MM.1S (cell line): ENCODE results near the gene PAK2.
"Not testable (repeated sequence)": the region's sequence is repeated elsewhere in the genome, so short reads cannot be mapped to it uniquely, and the experiment has no call there.

Experiments used
- DNase-seq: peaks from one replicate; pipeline ENCODE4 v3.0.0-alpha.2; 2015
- H2AFZ ChIP-seq: fragments of 300-600 bp; sonication (generic); 2 replicates; pipeline ENCODE4 v1.6.0; 2016; ENCODE audit warnings: antibody characterized with exemption, low read length
- H3F3A ChIP-seq: fragments of 300-600 bp; sonication (generic); 2 replicates; pipeline ENCODE4 v1.6.1; 2016; ENCODE audit warnings: mild to moderate bottlenecking, antibody characterized with exemption, low read length, moderate library complexity, mixed read lengths; ENCODE audit not compliant: insufficient read depth
- H3K27ac ChIP-seq: fragments of 300-600 bp; sonication (generic); 2 replicates; pipeline ENCODE4 v1.5.1; 2016; ENCODE audit warnings: mild to moderate bottlenecking, low read length
- H3K27me3 ChIP-seq: fragments of 300-600 bp; sonication (generic); replicated peaks from 2 replicates; pipeline ENCODE4 v1.6.0; 2016; ENCODE audit warnings: low read length; ENCODE audit not compliant: insufficient read depth
- H3K36me3 ChIP-seq: fragments of 300-600 bp; sonication (generic); replicated peaks from 2 replicates; pipeline ENCODE4 v1.6.1; 2016; ENCODE audit warnings: mild to moderate bottlenecking, low read length, mixed read lengths; ENCODE audit not compliant: insufficient read depth
- H3K4me1 ChIP-seq: fragments of 300-600 bp; sonication (generic); 2 replicates; pipeline ENCODE4 v1.6.1; 2016; ENCODE audit warnings: low read length, mixed read lengths
- H3K4me2 ChIP-seq: fragments of 300-600 bp; sonication (generic); 2 replicates; pipeline ENCODE4 v1.6.0; 2016; ENCODE audit warnings: low read depth, low read length
- H3K4me3 ChIP-seq: fragments of 300-600 bp; sonication (generic); 2 replicates; pipeline ENCODE4 v1.5.1; 2016; ENCODE audit warnings: low read length, mixed read lengths
- H3K79me2 ChIP-seq: fragments of 300-600 bp; sonication (generic); 2 replicates; pipeline ENCODE4 v1.6.1; 2016; ENCODE audit warnings: mixed run types, low read length, mixed read lengths
- H3K9ac ChIP-seq: fragments of 300-600 bp; sonication (generic); 2 replicates; pipeline ENCODE4 v1.6.1; 2016; ENCODE audit warnings: low read length, mixed read lengths
- H3K9me2 ChIP-seq: fragments of 300-600 bp; sonication (generic); replicated peaks from 2 replicates; pipeline ENCODE4 v1.6.1; 2016; ENCODE audit warnings: mild to moderate bottlenecking, low read length, mixed read lengths; ENCODE audit not compliant: insufficient read depth
- H3K9me3 ChIP-seq: fragments of 300-600 bp; sonication (generic); replicated peaks from 2 replicates; pipeline ENCODE4 v1.6.1; 2016; ENCODE audit warnings: mild to moderate bottlenecking, low read length, mixed read lengths; ENCODE audit not compliant: insufficient read depth
- H4K20me1 ChIP-seq: fragments of 300-600 bp; sonication (generic); 2 replicates; pipeline ENCODE4 v1.6.1; 2016; ENCODE audit warnings: mild to moderate bottlenecking, low read length, moderate library complexity, mixed read lengths; ENCODE audit not compliant: insufficient read depth
- CTCF ChIP-seq: fragments of 300-600 bp; sonication (generic); IDR thresholded peaks from 2 replicates; pipeline ENCODE4 v1.5.1; 2016; ENCODE audit warnings: antibody characterized with exemption, low read length, mixed read lengths
- EZH2 ChIP-seq: fragments of 300-600 bp; sonication (generic); optimal IDR thresholded peaks from 2 replicates; pipeline ENCODE3; 2017; ENCODE audit warnings: low read depth, mild to moderate bottlenecking, antibody characterized with exemption, low read length, mixed read lengths
- EZH2phosphoT487 ChIP-seq: fragments of 300-600 bp; sonication (generic); IDR thresholded peaks from 2 replicates; pipeline ENCODE4 v1.6.1; 2018; ENCODE audit warnings: antibody characterized with exemption, low read length

PAK2 gene

DNA sequence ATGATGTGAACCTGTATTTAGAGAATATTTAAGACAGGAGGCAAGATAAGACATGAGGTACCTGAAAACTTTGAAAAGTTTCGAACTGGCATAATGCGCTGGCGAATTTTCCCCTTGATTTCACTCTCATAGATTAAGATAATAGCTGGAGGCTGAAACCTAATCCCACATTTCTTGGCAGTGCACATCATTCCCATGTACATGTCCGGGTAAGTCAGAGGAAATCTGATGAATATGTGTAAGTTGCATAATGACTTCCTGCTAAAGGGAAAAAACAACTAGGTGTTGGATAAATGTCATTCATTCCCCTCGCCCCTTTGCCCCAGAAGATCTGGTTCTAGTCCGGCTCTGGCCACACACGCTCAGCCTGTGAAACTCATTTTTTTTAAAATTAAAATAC lies 31.2 kb upstream of the PAK2 start:
- H4K20me1 ChIP-seq: no peaks in the 10 kb centered on the region
- H3F3A ChIP-seq: peaks cover 20% of the 10 kb centered on the region
- H3K9ac ChIP-seq: no peak overlapping the region
- no peak overlapping the region for H3K4me2 ChIP-seq
- H3K36me3 ChIP-seq: no peaks in the 10 kb centered on the region
- H3K4me3 ChIP-seq: no peak overlapping the region
- H3K9me3 ChIP-seq: no peaks in the 10 kb centered on the region
- no peak overlapping the region for H2AFZ ChIP-seq
- no peak overlapping the region for H3K27ac ChIP-seq
- no peaks in the 10 kb centered on the region for H3K27me3 ChIP-seq
- TF ChIP-seq EZH2 (no peak), CTCF (no peak), EZH2phosphoT487 (no peak)
- H3K79me2 ChIP-seq: peaks cover 8% of the 10 kb centered on the region
- H3K4me1 ChIP-seq: no peaks in the 10 kb centered on the region
- no peaks in the 10 kb centered on the region for H3K9me2 ChIP-seq
- no peak for DNase-seq

DNA sequence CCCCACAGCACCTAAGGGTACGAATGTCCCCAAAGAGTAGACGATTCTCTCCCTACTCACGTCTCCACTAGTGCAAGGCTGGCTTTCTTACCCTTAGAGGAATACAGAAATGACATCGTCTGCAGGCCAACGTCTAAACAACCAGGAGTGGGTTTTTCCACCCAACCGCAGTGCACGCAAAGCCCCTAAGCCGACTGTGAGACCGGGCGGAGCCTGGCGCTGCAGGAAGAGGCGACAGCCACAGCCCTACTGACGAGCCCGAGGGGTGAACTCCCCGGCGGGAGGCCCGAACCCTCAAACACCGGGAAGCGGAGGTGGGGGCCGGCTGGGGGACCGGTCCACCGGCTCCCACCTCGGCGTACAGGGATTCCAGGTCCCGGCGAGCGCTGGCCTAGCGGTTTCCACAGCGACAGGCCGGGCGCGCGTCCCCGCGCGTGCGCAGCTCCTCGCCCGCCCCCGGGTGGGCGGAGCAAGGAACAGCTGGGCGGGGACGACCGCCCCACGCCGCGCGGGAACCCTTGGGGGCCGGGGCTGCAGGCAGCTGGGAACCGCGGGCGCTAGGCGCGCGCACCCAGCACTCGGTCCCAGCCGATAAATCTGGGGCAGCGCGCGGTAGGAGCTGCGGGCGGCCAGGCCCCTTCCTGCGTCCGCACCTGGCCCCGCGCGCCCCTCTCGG lies 27.7 kb upstream of the PAK2 start, which contains the start of the genes CEP19 and PIGX:
Gene CEP19, minus strand, starts transcription at position 413 of the 676 bp plus-strand sequence. CDS start 3,593 bp downstream, outside the sequence.
Gene PIGX, plus strand, starts transcription at position 540 of the 676 bp plus-strand sequence.
- Histone ChIP-seq H3K79me2 (peaks cover 15% of the 10 kb centered on the region), H4K20me1 (no peaks in the 10 kb centered on the region), H2AFZ (peak within 1 kb of the TSS; percentile 94), H3F3A (peaks cover 20% of the 10 kb centered on the region), H3K4me2 (peak within 1 kb of the TSS; percentile 79), H3K9me2 (no peaks in the 10 kb centered on the region), H3K9me3 (no peaks in the 10 kb centered on the region), H3K4me1 (no peaks in the 10 kb centered on the region), H3K36me3 (no peaks in the 10 kb centered on the region), H3K27ac (peak within 1 kb of the TSS; percentile 80), H3K27me3 (no peaks in the 10 kb centered on the region), H3K9ac (peak within 1 kb of the TSS; percentile 83), H3K4me3 (peak within 1 kb of the TSS; percentile 80)
- TF ChIP-seq EZH2phosphoT487: no peak
- no peak for TF ChIP-seq EZH2
- TF ChIP-seq CTCF: no peak
- peak; percentile 93 for DNase-seq

DNA sequence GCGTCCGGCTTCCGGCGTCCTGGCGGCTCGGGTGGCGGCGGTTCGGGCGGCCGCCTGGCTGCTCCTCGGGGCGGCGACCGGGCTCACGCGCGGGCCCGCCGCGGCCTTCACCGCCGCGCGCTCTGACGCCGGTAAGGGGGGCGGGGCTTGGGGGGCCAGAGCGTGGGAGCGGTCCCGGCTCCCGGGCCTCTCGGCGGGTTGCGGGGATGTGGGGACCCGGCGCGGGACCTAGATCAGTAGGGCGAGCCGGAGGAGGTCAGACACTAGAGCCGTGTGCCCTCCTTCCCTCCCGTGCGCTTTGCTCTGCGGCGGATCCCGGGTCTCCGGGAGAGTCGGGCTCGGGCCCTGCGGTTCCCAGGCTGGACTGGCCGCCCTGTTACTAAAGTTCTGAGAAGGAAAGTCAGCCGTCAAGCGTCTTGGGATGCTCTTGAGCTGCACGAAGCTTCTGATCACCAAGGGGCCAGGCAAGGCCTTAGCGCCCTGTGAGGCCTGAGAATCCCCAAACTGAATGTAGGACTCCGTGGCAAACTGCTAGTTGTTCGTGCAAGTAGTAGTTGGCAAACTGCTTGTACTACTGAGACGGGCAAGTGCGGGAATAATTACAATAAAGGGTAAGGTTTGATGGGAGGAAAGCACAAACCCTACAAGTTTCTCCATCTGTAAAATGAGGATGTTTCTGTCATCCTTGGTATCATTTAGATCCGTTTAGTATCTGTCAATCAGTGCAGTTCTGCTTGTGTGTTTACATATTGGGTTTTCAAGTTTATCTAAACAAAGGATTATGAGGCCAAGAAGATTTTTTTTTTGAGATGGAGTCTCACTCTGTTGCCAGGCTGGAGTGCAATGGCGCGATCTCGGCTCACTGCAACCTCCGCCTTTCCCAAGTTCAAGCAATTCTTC lies 26.9 kb upstream of the PAK2 start:
- Histone ChIP-seq H3K27ac (peak overlapping the region; percentile 80), H3K4me3 (peak overlapping the region; percentile 80), H3K36me3 (no peaks in the 10 kb centered on the region), H3K27me3 (no peaks in the 10 kb centered on the region), H3K9me3 (no peaks in the 10 kb centered on the region), H3K9me2 (no peaks in the 10 kb centered on the region), H3K4me2 (peak overlapping the region; percentile 66), H4K20me1 (no peaks in the 10 kb centered on the region), H3K9ac (peak overlapping the region; percentile 83), H3F3A (peaks cover 20% of the 10 kb centered on the region), H2AFZ (peak overlapping the region; percentile 61), H3K4me1 (no peaks in the 10 kb centered on the region), H3K79me2 (peaks cover 15% of the 10 kb centered on the region)
- TF ChIP-seq EZH2phosphoT487: no peak
- TF ChIP-seq EZH2: no peak
- no peak for TF ChIP-seq CTCF
- no peak for DNase-seq

GRCh38 chr3:196717162-196717561 lies 22.5 kb upstream of the PAK2 start:
- not testable (repeated sequence) for H3K27ac ChIP-seq, H4K20me1 ChIP-seq, H3K9ac ChIP-seq, H2AFZ ChIP-seq, DNase-seq, H3F3A ChIP-seq, H3K4me2 ChIP-seq, H3K4me1 ChIP-seq, H3K27me3 ChIP-seq, H3K36me3 ChIP-seq, H3K9me3 ChIP-seq, H3K9me2 ChIP-seq, H3K4me3 ChIP-seq
- peaks cover 15% of the 10 kb centered on the region for H3K79me2 ChIP-seq
